SKM-1 (cell line): Measurements from ENCODE around the gene CHD5.
A peak's percentile ranks its signal among the peaks of the same experiment; 100 is the strongest.
"Not testable (repeated sequence)": the region's sequence is repeated elsewhere in the genome, so short reads cannot be mapped to it uniquely, and the experiment has no call there.

ENCODE experiments used
- DNase-seq: peaks from one replicate; lab custom pipeline; 2025; ENCODE audit not compliant: unreplicated experiment; lab: John Stamatoyannopoulos, UW

Gene CHD5

DNA sequence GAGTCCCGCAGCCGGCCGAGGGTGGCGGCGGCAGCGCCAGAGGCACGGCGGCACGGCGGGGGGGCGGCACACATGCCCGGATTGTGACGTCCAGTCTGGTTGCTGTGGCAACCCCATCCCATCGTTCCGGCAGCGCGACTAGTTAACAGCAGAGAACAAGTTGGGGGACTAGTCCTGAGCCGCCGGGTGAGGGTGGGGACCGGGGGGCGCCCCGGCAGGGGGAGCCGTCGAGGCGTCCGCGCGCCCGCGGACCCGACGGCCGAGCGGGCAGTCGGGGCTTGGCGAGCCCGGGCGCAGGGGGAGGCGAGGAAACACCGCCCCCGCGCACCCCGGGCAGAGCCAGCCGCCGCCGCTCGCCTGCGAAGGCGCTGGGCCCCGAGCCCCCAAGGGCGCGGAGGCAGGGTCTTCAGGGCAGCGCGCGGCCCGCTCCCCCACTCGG, at the start of gene CHD5:
CHD5 (minus strand) TSS at position 54 of the 439 bp plus-strand sequence. CDS start 298 bp downstream, outside the sequence.
- no peak for DNase-seq

DNA sequence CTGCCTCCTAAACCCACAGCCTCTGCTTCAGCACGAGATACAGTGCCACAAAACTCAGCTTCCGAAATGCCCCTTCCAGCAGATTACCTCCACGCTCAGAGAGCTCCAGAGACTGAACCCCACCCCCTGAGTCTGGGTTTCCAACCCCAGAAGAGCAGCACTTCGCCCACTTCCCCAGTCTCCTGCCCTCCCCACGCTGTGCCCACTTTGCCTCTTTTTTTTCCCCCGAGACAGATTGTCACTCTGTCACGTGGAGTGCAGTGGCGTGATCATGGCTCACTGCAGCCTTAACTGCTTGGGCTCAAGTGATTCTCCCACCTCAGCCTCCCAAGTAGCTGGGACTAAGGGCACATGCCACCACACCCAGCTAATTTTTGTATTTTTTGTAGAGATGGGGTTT, 45.5 kb upstream of the CHD5 start:
- no peak for DNase-seq

DNA sequence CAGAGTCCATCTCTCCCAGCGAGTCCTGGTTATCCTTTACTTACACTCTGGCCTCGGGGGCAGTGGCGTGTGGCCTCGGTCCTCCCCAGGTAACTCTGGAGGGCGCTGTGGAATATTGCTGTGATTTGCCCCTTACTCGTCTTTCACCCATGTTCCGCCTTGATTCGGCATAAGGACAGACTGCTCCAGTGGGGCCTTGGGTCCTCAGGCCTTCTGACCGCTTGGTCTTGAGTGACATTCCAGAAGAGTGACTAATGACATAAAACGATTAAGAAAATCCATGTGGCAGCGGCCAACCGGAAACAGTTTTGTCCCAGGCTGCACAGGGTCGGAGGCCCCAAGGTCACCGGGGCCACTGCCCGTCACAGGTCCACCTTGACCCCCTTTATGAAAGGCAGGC, 44.6 kb upstream of the CHD5 start:
- DNase-seq, result no peak

DNA sequence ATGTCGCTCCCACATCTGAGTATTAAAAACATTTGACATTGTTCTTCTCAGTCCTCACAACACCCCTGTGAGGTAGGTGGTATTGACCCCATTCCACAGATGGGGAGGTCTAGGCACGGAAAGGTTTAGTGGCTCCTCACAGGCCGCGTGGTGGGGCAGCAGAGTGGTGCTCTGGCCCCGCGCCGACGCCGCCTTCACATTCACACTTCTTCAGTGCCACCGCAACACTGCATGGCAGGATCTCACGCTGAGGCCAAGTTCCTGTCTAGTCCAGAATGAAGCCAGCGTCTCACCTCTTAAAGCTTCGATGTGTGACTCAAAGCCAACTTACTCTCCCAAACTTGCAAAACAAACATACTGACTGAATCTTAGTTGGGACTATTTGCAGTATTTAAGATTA, 43.5 kb upstream of the CHD5 start:
- no peak for DNase-seq

GRCh38 chr1:6222636-6223035, 42.5 kb upstream of the CHD5 start:
- DNase-seq, result no peak

- DNase-seq, result no peak
Observed at GRCh38 chr1:6221210-6221784, 41.2 kb upstream of the CHD5 start.

GRCh38 chr1:6220236-6220635, 40.1 kb upstream of the CHD5 start:
- DNase-seq, result no peak

DNA sequence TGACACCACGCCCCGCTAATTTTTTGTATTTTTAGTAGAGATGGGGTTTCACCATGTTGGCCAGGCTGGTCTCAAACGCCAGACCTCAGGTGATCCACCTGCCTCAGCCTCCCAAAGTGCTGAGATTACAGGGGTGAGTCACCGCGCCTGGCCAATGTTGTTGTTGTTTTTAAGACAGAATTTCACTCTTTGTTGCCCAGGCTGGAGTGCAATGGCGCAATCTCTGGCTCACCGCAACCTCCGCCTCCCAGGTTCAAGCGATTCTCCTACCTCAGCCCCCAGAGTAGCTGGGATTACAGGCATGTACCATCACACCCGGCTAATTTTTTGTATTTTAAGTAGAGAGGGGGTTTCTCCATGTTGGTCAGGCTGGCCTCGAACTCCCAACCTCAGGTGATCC, 39.5 kb upstream of the CHD5 start:
- DNase-seq, result not testable (repeated sequence)

DNA sequence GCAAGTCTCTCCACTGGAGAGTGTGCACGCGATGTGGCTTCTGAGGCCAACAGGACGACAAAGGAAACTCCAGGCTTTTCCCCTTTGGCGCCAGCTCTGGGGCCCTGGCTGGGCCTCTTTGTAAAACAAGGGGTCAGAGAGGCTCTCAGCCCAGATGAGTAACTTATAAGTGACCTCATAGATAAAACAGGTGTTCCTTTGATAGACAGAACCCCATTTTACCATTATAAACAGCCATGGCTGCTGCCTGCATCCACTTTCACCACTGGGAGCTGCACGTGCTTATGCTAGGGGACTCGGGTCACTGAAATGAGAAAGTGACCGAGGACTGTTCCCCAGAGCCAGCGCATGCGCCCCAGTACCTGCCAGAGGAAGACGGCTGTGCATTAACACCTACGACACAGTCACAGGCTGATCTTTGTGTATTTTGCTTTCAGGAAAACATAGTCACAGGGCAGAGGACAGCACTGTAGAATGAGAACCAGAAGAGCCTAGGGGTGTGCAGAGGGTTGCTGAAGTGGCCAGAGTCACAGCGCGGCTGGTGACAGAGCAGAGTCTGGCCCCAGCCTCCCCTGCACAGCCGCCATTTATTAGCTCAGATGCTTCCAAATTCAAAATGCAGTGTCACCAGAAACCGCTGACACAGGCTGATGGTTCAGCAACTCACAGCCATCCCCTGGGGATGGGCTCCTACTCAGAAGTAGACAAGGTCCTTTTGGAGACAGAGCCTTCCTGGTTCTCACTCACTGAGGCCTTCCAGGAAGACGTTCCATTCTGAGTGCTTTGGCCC, 38.4 kb upstream of the CHD5 start:
- DNase-seq, result no peak

DNA sequence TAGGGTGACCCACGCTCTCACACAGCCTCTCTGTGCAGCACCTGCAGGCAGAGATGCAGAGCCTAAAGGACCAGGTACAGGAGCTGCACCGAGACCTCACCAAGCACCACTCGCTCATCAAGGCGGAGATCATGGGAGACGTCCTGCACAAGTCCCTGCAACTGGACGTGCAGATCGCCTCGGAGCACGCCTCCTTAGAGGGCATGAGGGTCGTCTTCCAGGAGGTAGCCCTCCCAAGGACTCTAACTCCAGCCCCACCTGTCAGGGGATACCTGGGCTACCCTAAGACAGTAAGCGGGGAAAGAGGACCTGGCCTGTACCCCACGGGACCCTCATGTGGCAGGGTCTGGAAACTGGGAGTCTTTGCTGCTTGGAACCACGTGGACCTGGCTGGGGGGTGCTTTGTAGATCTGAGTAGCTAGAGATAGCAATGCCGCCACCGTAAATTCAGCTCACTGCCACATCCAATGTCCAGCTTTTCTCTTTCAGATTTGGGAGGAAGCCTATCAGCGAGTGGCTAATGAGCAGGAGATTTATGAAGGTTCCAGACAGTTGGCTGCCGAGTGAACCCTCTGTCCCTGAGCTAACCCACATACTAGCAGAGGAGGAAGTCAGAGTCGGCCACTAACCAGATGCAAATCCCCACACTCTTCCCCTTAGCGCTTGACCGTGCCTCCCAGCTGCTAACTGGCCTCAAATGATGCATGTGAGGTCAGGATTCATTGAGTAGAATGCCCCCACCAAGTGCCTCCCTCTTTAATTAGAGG, 32.3 kb upstream of the CHD5 start:
- DNase-seq, result no peak

- no peak for DNase-seq
Observed at GRCh38 chr1:6211731-6212130, 31.6 kb upstream of the CHD5 start.

DNA sequence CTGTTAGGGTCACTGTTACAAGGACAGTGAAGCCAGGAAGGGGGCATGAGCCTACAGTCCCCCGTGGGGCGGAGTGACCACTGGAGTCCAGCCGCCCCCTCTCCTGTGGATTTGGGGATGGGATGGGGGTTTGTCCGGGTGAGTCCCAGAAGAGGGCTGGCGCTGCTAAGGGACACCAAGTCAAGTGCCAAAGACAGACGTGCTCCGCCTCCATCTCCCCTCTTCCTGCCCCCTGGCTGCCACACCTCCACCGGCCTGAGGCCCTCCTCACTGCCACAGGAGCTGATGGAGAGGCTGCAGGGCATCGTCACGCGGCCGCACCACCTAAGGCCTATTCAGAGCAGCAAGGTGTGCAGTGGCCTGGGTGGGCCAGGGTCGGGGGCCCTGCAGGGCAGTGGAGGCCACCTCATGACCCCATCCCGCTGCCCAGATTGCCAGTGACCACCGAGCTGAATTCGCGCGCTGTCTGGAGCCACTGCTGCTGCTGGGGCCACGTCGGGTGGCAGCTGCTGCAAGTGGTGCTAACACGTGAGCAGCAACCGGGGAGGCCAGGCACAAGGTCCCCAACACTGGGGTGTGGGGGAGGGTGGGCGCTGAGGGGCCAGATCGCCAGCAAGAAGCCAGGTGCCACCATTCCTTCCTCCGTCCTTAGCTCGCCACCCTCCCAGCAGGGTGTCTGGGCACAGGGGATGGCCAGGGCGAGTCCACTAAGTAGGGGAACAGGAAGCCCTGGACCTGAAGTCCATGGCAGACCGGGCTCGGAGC, 30.7 kb upstream of the CHD5 start:
- no peak for DNase-seq

GRCh38 chr1:6209661-6210580, 29.8 kb upstream of the CHD5 start:
- peak; percentile 42 for DNase-seq

- peak; percentile 31 for DNase-seq
Observed at GRCh38 chr1:6208723-6209660, 28.9 kb upstream of the CHD5 start.

- DNase-seq, result no peak
Observed at GRCh38 chr1:6207921-6208320, 27.8 kb upstream of the CHD5 start.

DNA sequence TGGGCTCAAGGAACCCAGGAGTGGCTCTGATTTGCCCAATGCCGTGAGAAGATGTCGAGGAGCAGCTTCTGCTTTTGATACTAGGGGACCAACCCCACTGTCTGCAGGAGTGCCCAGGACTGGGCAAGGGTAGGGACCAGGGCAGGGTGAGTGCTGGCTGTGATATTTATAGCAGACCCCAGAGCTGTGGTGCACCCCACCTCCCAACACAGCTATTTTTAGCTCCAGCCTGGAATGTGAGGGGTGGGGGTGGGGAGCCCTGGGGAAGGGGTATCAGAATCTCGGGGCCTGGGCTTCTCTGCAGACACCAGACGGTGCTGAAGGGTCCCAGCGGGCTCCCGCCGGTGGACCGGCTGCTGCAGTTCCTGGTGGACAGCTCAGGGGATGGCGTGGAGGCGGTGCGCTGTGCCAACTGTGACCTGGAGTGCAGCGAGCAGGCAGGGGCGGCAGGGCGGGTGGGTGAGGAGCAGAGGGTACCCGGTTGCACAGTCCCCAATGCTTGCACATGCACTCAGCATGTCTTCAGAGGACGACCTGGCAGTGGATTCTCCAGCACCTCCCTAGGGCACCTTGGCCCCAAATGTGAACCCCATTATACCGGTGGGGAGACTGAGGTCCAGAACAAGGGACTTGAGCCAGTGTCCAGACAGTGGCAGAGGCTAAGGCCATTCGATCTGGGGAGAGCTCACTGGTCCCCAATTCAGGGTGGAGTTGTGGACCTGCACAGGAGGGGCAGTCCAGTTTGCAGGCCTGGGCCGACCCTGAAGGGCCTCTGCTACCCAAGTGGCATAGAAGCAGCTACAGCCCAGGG, 27.2 kb upstream of the CHD5 start:
- no peak for DNase-seq

DNA sequence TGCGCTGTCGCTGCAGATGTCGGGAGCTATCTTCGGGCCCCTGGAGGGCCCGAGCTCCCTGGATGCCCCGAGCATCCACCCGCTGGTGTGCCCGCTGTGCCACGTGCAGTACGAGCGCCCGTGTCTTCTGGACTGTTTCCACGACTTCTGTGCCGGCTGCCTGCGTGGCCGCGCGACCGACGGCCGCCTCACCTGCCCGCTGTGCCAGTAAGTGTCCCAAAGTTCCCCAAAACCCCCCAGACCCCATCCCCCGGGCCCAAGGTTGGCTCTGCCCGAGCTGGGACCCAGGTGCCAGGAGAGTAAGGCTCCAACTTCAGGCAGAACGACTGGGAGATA, 26.4 kb upstream of the CHD5 start:
- DNase-seq, result no peak

- DNase-seq, result no peak
Observed at GRCh38 chr1:6205849-6206519, 25.9 kb upstream of the CHD5 start, which contains the start of gene RNF207. Gene RNF207 (plus strand): TSS chr1:6206119. CDS start chr1:6206536, 417 bp downstream.
